DMS 273 (cell line): Measurements from ENCODE around the gene DERL2.
"Not testable (repeated sequence)": the region's sequence is repeated elsewhere in the genome, so short reads cannot be mapped to it uniquely, and the experiment has no call there.

Experiments
- DNase-seq: peaks from one replicate; lab custom pipeline; 2025; ENCODE audit not compliant: unreplicated experiment; lab: John Stamatoyannopoulos, UW

DERL2 gene

DNA sequence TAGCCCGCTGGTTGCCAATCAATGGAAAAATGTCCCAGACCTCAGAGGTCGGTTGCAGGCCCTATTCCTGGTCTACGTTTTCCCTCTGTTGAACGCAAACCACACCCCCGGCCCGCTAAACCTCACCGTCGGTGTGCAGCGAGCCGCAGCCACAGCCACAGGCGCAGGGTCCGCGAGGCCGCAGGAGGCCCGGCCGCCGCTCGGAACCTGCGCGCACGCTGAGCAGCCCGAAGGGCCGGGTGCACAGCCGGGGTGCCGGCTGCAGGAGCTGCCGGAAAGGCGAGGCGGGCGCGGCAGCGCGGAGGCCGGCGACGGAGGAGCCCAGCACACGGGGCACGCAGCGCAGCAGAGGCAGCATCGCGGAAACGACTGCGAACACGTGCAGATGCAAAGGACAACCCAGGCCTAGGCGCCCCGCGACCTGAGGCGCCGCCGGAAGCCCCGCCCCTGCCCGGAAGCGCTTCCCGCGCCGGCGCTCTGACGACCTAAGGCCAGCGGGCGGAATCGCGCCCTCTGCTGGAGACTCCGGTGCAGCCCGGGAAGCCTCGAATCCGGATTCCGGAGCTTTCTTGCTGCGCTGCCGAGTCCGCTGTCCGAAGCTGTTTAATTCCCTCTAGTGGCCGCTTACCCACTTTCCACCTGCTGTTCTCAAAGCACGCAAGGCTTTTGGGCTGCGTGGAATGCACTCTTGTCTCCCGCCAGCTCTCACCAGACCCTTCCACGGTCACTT lies 47.1 kb downstream of the DERL2 start, which contains the start of gene C1QBP:
Gene C1QBP, minus strand, starts transcription at position 440 of the 730 bp plus-strand sequence. Its CDS starts 82 bp downstream, at position 358.
- peak; percentile 95 for DNase-seq

DNA sequence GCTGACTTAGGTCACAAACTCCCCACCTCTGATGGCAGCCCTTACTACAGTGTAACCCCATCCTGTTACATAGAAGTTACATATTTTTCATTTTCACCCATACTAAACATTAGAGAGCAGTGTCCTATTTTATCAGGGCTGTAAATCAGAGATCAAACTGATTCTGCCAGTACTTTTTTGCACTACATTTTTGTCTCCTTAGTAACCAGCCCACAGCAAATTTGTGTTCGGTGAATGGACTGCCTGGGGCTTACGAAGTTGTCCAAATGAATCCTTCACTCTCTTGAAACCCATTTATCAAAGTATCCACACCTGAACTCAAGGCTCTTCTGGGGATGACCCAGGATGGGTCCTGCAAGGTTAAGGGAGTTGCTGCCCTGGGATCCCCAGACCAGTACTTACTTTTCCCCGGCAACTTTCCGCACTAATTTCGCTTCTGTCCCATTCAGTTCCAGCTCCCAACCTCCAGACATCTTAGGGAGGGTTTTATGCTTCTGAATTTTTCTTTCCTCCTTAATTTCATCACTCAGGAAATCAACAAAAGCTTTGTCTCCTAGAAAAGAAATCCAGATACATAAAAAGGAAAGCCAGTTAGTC lies 48.2 kb downstream of the DERL2 start:
- no peak for DNase-seq

DNA sequence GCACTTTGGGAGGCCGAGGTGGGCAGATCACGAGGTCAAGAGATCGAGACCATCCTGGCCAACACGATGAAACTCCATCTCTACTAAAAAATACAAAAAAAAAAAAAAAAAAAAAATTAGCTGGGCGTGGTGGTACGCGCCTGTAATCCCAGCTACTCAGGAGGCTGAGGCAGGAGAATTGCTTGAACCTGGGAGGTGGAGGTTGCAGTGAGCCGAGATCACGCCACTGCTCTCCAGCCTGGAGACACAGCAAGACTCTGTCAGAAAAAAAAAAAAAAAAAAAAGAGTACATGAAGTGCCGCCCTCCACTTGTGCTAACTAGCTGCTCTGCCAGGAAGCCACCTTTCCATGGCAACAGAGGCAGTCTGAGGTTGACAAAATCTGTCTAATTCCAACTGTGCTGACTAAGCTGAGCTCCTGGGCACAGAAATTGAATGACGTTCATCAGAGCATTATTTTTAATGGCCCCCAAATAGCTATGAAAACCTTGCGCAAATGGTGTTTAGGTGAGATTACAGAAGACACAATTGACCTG lies 50.1 kb downstream of the DERL2 start:
- DNase-seq = not testable (repeated sequence)

DNA sequence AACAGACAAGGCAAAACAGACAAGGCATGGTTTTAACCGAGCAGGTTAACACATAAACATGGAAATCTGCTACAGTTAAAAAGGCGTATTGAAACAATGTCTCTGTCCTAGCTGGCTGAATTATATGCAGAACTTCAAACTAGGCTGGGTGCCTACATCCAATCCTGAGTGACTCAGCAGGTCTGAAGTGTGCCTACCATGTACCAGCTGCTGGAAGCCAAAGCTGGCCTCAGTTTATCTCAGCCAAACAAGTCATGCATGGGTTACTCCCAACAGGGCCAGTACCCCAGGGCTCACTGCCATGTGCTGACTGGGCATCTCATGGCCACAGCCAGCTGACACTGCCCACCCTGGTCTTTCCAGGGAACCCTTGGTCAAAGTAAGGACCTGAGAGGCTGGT lies 51.0 kb downstream of the DERL2 start:
- DNase-seq = no peak

DNA sequence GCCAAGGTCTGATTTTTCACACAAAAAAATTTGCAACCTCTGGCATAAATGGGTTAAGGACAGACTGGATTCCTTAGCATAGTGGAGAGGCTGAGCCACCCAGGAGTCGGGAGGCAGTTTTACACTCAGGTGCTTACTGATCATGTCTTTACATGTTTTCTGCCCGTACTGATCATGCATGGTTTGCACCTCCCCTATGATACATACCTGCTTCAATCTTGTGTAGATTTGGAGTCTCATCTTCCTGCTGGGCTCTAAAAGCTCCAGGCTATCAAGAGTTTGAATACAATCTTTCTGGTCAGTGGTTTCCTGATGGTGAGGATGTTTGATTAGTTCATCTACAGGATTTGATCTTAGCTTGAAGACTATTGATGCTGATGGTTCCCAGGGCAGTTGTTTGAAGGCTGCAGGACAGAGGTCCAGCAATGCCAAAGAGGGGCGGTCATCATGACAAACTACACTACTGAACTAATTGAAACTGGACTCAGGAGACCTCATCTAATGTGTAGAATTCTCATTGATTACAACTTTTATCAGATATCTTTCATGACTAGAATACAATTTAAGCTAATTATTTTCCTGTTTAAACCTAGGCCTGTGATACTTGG lies 53.9 kb downstream of the DERL2 start:
- DNase-seq = no peak

DNA sequence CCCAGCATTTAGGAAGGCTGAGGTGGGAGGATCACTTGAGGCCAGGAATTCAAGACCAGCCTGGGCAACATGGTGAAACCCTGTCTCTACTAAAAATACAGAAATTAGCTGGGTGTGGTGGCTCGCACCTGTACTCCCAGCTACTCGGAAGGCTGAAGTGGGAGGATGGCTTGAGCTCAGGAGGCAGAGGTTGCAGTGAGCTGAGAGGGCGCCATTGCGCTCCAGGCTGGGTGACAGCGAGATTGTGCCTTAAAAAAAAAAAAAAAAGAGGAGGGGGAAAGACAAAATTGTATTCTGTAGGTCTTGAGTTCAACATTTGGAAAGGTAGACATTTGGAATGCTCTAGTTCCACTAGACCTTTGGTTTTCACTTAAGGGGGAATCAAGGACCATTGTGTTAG lies 54.7 kb downstream of the DERL2 start:
- DNase-seq = peak; percentile 5

DNA sequence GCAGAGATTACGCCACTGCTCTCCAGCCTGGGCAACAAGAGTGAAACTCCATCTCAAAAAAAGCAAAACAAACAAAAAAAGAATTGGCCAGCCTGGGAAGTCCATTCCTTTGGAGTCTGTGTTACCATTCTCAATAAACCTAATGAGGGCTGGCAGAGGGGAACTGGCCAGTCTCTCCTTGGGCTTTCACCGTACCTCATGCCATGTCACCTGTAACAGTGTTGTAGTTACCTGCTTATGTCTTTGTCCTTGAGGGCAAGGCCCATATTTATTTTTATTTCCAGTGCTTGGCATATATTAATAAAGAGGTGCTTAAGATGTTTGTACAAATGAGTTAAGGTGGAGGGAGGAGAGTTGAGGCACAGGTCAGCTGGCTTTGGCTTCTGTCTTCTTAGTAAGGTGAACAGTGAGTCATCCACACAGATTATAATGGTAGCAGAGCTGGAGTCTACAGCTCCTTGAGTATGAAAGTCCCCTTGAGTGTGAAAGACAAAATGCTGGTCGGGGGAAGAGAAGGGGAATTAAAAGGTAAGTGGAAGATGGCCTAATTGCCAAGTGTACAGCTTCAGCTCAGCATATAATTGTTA lies 55.5 kb downstream of the DERL2 start:
- no peak for DNase-seq

DNA sequence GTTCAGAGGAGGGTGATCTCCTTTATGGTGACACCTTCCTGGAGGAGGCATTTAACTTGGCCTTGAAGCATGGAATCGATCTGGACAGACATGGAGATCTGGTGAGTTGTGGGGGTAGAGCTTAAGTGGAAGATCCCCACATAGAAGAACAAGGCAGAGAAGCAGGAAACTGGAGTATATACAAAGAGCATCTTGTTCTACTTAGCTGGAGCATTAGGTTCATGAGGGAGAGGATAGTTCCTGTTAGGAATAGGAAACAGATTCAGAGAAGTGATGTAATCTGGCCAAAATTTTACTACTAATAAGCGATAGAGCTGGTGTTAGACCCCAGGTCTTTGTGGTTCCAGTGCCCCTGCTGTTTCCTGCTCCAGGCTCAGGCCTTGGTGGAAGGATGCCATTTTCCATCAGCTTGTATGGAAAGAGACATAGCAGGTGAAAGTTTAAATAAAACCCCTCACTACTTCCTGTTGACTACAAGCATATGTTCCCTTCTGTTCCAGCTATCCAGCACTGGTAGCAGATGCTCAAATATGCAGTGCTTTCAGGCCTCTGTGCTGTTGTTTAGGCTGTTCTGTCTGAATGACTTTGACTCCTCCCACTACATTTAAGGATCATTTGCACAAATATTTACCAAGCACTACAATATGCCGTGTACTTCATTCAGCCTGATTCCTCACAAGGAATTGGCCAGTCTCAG lies 56.6 kb downstream of the DERL2 start:
- DNase-seq = peak; percentile 41

DNA sequence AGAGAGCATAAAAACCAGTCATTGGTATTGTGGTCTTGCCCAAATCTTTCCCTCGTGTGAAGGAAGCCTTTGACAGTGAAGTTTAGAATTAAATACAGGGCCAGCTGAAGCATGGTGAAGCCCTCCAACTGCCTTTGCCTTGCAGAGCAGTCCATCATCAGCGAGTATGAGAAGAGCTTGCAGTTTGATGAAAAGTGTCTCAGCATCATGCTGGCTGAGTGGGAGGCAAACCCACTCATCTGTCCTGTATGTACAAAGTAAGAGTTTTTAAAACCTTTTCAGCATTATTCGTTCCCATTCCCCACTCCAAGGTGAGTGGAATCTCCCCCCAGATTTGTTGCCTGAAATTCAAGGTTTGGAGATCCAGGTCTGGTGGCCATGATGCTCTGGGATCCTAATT lies 60.2 kb downstream of the DERL2 start:
- no peak for DNase-seq

DNA sequence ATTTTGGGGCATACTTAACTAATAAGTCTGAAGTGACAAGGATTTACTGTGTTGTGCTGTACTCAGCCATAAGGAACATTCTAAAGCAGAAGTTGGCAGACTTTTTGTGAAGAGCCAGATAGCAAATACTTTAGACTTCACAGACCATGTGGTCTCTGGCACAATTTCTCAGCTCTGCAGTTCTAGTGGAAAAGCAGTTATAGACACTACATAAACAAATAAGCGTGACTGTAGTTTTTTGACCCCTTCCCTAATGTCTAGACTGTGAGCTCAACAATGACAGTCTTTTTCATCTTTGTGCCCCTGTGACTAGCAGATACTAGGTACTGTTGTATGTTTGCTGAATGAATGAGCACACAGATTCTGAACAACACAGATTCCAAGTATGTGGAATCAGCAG lies 61.1 kb downstream of the DERL2 start:
- DNase-seq = no peak

DNA sequence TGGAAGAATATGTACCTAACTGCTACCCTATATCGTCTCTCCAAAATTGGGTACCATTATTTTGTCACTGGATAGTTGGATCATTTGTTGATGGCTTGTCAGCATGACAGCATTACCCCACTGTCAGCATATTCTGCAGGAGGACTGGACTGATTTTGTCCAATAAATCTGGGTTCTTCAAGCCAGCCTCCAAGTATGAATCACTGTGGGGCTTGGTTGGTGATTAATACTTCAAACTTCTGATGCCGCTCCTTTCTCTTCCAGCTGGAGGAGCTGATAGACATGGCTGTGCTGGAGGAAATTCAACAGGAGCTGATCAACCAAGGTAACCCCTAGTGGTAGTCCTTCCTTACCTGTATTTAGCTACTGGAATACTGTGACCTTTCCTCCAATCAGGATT lies 63.5 kb downstream of the DERL2 start:
- DNase-seq = no peak
